SK-N-MC (cell line): Measurements from ENCODE around the gene GMDS.

Source experiments
- EZH2 ChIP-seq: fragments of 200-600 bp; sonication (generic); IDR thresholded peaks from one replicate; pipeline ENCODE4 v1.6.1; 2017; ENCODE audit warnings: antibody characterized with exemption
- FOXP2 ChIP-seq: optimal IDR thresholded peaks from 2 replicates; pipeline ENCODE3; 2011; ENCODE audit warnings: mild to moderate bottlenecking, moderate library complexity; ENCODE audit not compliant: insufficient read depth; ENCODE audit errors: extremely low read length, control extremely low read depth
- POLR2AphosphoS5 ChIP-seq: IDR thresholded peaks from 2 replicates; pipeline ENCODE4 v1.6.1; 2012; ENCODE audit warnings: mild to moderate bottlenecking, low read depth, low read length, borderline replicate concordance

DNA sequence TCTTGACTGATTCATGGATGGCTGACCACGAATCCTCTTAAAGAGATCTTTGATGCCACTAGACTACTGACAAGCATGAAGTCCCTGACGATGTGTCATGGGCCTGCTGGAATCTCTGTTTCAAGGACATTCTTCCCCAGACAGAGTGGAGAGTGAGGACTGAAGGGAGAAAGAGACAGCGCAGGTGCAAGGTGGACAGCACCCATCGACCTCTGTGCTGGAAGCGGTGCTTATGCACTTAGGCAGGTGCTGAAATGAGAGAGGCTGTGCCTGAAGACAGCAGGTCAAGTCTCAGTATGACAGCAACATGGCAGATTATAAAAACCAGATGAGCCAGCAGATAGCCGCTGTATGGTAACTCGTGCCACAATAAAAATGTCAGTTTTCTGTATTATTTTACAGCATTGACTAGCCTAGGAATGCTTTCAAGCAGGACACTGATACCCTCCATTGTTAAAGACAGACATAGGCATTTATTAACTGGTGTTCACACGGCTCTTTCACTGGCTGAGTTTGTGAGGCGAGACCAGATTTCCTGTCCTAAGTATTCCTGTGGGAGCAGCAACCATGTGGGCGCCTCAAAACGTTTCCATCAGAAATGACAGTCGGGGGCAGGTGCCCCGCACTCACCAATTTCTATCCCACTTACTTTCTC, 588.2 kb downstream of the GMDS start:
- TF ChIP-seq EZH2 (no peak), POLR2AphosphoS5 (no peak), FOXP2 (no peak)
